Naive thymus-derived CD4-positive, alpha-beta T cell (primary cell): ENCODE results near the gene SLC6A6. TPM values are rescaled to one million over a fixed set of nuclear protein-coding genes. Genes with fewer than 3 reads are reported as not detected.

Experiments
- ATAC-seq: fragments of 150-1000 bp; cut with Tn5 transposase; 2 replicates; pipeline ENCODE4 v1.10.0; 2021; ENCODE audit warnings: mild to moderate bottlenecking, moderate library complexity
- CTCF ChIA-PET: fragments of 350-600 bp; sonication (Branson Sonifier 250); formaldehyde crosslinking; loops from one replicate; lab custom pipeline; 2021; ENCODE audit warnings: antibody characterized with exemption; lab: Charles Lee
- POLR2A ChIA-PET: fragments of 350-600 bp; sonication (Branson Sonifier 250); formaldehyde crosslinking; loops from one replicate; lab custom pipeline; 2021; ENCODE audit warnings: antibody characterized with exemption, inconsistent platforms; lab: Charles Lee
- DNase-seq, 9 donors: peaks; one replicate each; pipeline versions ENCODE4 v3.0.0 to v3.0.0-alpha.2; 2020 to 2022; ENCODE audit warnings: mixed read lengths in 1 of 9
- H3K27ac ChIP-seq: one replicate; pipeline ENCODE4 v1.7.0; 2013; ENCODE audit warnings: mild to moderate bottlenecking, low read depth, low read length, moderate library complexity
- H3K27me3 ChIP-seq, 2 donors: one replicate each; pipeline ENCODE4 v1.7.0; 2013; ENCODE audit warnings: low read length in 2 of 2, mild to moderate bottlenecking in 2 of 2, moderate library complexity in 2 of 2; ENCODE audit not compliant: control insufficient read depth in 2 of 2, insufficient read depth in 2 of 2
- H3K36me3 ChIP-seq, 3 experiments: 1 replicate in 2 of 3; 2 replicates in 1 of 3; pipeline ENCODE4 v1.7.0; 2013; ENCODE audit warnings: low read length in 3 of 3, mild to moderate bottlenecking in 3 of 3, moderate library complexity in 1 of 3; ENCODE audit not compliant: insufficient read depth in 3 of 3, control insufficient read depth in 2 of 3
- H3K4me1 ChIP-seq, 2 donors: one replicate each; pipeline ENCODE4 v1.7.0; 2013; ENCODE audit warnings: low read length in 2 of 2, mild to moderate bottlenecking in 2 of 2, moderate library complexity in 1 of 2; ENCODE audit not compliant: control insufficient read depth in 2 of 2, insufficient read depth in 2 of 2
- H3K4me3 ChIP-seq: 2 replicates; pipeline ENCODE4 v1.7.0; 2013; ENCODE audit warnings: mild to moderate bottlenecking, low read length
- H3K9me3 ChIP-seq, 3 experiments: 1 replicate in 2 of 3; 2 replicates in 1 of 3; pipeline ENCODE4 v1.7.0; 2013; ENCODE audit warnings: low read length in 3 of 3; ENCODE audit not compliant: control insufficient read depth in 2 of 3
- H3K27ac Mint-ChIP-seq, 9 donors: one replicate each; pipeline ENCODE4 v1.8.0; 2020 to 2022; ENCODE audit warnings: mixed read lengths in 9 of 9, mild to moderate bottlenecking in 8 of 9, moderate library complexity in 5 of 9, inconsistent platforms in 2 of 9
- H3K27me3 Mint-ChIP-seq, 5 donors: one replicate each; pipeline ENCODE4 v1.8.0; 2021 to 2022; ENCODE audit warnings: mixed read lengths in 5 of 5, mild to moderate bottlenecking in 1 of 5
- H3K36me3 Mint-ChIP-seq, 5 donors: one replicate each; pipeline ENCODE4 v1.8.0; 2020 to 2022; ENCODE audit warnings: mixed read lengths in 5 of 5, mild to moderate bottlenecking in 3 of 5, inconsistent platforms in 1 of 5
- H3K4me1 Mint-ChIP-seq, 7 donors: one replicate each; pipeline ENCODE4 v1.8.0; 2020 to 2022; ENCODE audit warnings: mixed read lengths in 7 of 7, mild to moderate bottlenecking in 3 of 7, inconsistent platforms in 1 of 7
- H3K4me3 Mint-ChIP-seq, 10 donors: one replicate each; pipeline ENCODE4 v1.8.0; 2020 to 2022; ENCODE audit warnings: mild to moderate bottlenecking in 10 of 10, mixed read lengths in 10 of 10, moderate library complexity in 6 of 10, inconsistent platforms in 2 of 10
- H3K9me3 Mint-ChIP-seq, 11 donors: one replicate each; pipeline ENCODE4 v1.8.0; 2020 to 2022; ENCODE audit warnings: mixed read lengths in 11 of 11, mild to moderate bottlenecking in 4 of 11, inconsistent platforms in 1 of 11, moderate library complexity in 1 of 11
- intact Hi-C, 2 donors: fragments of 100-400 bp; cut with micrococcal nuclease; formaldehyde crosslinking; loops; one replicate each; pipeline ENCODE4 v1.15.1; 2023
- polyA plus RNA-seq, 2 donors: library from polyadenylated mRNA; unstranded; fragments of 300-500 nt; fragmentation: Illumina TruSeq; gene quantifications; one replicate each; pipeline ENCODE4 v1.2.3, GENCODE V29; 2021
- total RNA-seq, 6 experiments: library from RNA in 5 of 6; stranded (reverse) in 5 of 6; gene quantifications; 1 replicate in 5 of 6; 2 replicates in 1 of 6; pipeline ENCODE4 v1.2.3 and lab custom pipeline; 2021 to 2026

Gene SLC6A6
- total and polyA plus RNA-seq, 7 experiments from 2014 or later: 3.0 to 87.5 (median 35.2) TPM

GRCh38 chr3:14450922-14451606 is 48.7 kb downstream of the SLC6A6 start:
- Mint-ChIP-seq H3K9me3 (peaks cover 0 to 4% (median 0%) of the 10 kb centered on the region in 11 donors), H3K4me3 (no peak overlapping the region), H3K36me3 (peaks cover 18 to 42% (median 32%) of the 10 kb centered on the region in 5 donors), H3K27me3 (no peaks in the 10 kb centered on the region), H3K27ac (peak overlapping the region in 1 of 9 donors; percentile 57), H3K4me1 (peaks cover 0 to 6% (median 0%) of the 10 kb centered on the region in 7 donors)
- ATAC-seq (no peak), DNase-seq (no peak)
- H3K4me1 ChIP-seq: no peaks in the 10 kb centered on the region
- ChIA-PET CTCF (interaction anchor here (0.9 to 1.3 kb wide), 2 partner anchors 16 to 49 kb away, joined by 3 read pairs; partner anchors contain the start of gene SLC6A6), POLR2A (no interaction called here)
- no peaks in the 10 kb centered on the region for H3K9me3 ChIP-seq
- intact Hi-C loops: no loop called here
- H3K27me3 ChIP-seq: no peaks in the 10 kb centered on the region
- no peak overlapping the region for H3K27ac ChIP-seq
- peaks cover 0 to 72% (median 16%) of the 10 kb centered on the region in 3 experiments for H3K36me3 ChIP-seq
- H3K4me3 ChIP-seq: no peak overlapping the region

GRCh38 chr3:14451844-14452739 is 49.7 kb downstream of the SLC6A6 start:
- Histone ChIP-seq H3K36me3 (peaks cover 0 to 68% (median 11%) of the 10 kb centered on the region in 3 experiments), H3K4me3 (no peak overlapping the region), H3K27ac (no peak overlapping the region), H3K4me1 (no peaks in the 10 kb centered on the region), H3K27me3 (no peaks in the 10 kb centered on the region), H3K9me3 (no peaks in the 10 kb centered on the region)
- Mint-ChIP-seq H3K4me3 (no peak overlapping the region), H3K27me3 (no peaks in the 10 kb centered on the region), H3K9me3 (peaks cover 0 to under 1% (median 0%) of the 10 kb centered on the region in 11 donors), H3K36me3 (peaks cover 11 to 32% (median 24%) of the 10 kb centered on the region in 5 donors), H3K4me1 (peaks cover 0 to 6% (median 0%) of the 10 kb centered on the region in 7 donors), H3K27ac (no peak overlapping the region)
- ATAC-seq (no peak), DNase-seq (no peak)
- POLR2A ChIA-PET: no interaction called here
- intact Hi-C loops: no loop called here
- CTCF ChIA-PET: interaction anchor here (0.9 to 1.3 kb wide), 2 partner anchors 15 to 50 kb away, joined by 3 read pairs; partner anchors contain the start of gene SLC6A6

- CTCF ChIA-PET: interaction anchor here (1.3 kb wide), 1 partner anchor 51 kb away, joined by 3 read pairs; the partner anchor contains the start of gene SLC6A6
- H3K4me1 ChIP-seq: no peaks in the 10 kb centered on the region
- ATAC-seq (no peak), DNase-seq (no peak)
- H3K36me3 ChIP-seq: peaks cover 0 to 68% (median 6%) of the 10 kb centered on the region in 3 experiments
- H3K27me3 ChIP-seq: no peaks in the 10 kb centered on the region
- intact Hi-C loops: no loop called here
- H3K4me3 ChIP-seq: no peak overlapping the region
- no peaks in the 10 kb centered on the region for H3K9me3 ChIP-seq
- Mint-ChIP-seq H3K4me3 (no peak overlapping the region), H3K27me3 (no peaks in the 10 kb centered on the region), H3K36me3 (peaks cover 7 to 25% (median 15%) of the 10 kb centered on the region in 5 donors), H3K27ac (peak overlapping the region in 5 of 9 donors; percentile 6 to 55 (median 9)), H3K9me3 (no peaks in the 10 kb centered on the region), H3K4me1 (peaks cover 0 to 6% (median 0%) of the 10 kb centered on the region in 7 donors)
- POLR2A ChIA-PET: no interaction called here
- no peak overlapping the region for H3K27ac ChIP-seq
Measured at GRCh38 chr3:14452740-14453710, 50.6 kb downstream of the SLC6A6 start.

- CTCF ChIA-PET: interaction anchor here (1.1 kb wide), 1 partner anchor 53 kb away, joined by 3 read pairs; no protein-coding TSS in a partner anchor
- DNase-seq (no peak), ATAC-seq (no peak)
- Histone ChIP-seq H3K9me3 (no peaks in the 10 kb centered on the region), H3K27me3 (no peaks in the 10 kb centered on the region), H3K4me1 (no peaks in the 10 kb centered on the region), H3K27ac (no peak overlapping the region), H3K36me3 (peaks cover 0 to 63% (median 0%) of the 10 kb centered on the region in 3 experiments), H3K4me3 (no peak overlapping the region)
- Mint-ChIP-seq H3K27me3 (no peaks in the 10 kb centered on the region), H3K4me1 (peaks cover 0 to 6% (median 0%) of the 10 kb centered on the region in 7 donors), H3K36me3 (peaks cover 3 to 20% (median 9%) of the 10 kb centered on the region in 5 donors), H3K9me3 (no peaks in the 10 kb centered on the region), H3K27ac (peak overlapping the region in 4 of 9 donors; percentile 6 to 29 (median 18)), H3K4me3 (no peak overlapping the region)
- intact Hi-C loops: no loop called here
- POLR2A ChIA-PET: no interaction called here
Measured at GRCh38 chr3:14453876-14454638, 51.7 kb downstream of the SLC6A6 start.

- CTCF ChIA-PET: interaction anchor here (1.1 kb wide), 1 partner anchor 54 kb away, joined by 3 read pairs; no protein-coding TSS in a partner anchor
- Mint-ChIP-seq H3K27ac (peak overlapping the region in 3 of 9 donors; percentile 13 to 59 (median 57)), H3K4me3 (no peak overlapping the region), H3K27me3 (no peaks in the 10 kb centered on the region), H3K9me3 (no peaks in the 10 kb centered on the region), H3K4me1 (peaks cover 0 to 6% (median 0%) of the 10 kb centered on the region in 7 donors), H3K36me3 (peaks cover 3 to 16% (median 7%) of the 10 kb centered on the region in 5 donors)
- Histone ChIP-seq H3K36me3 (peaks cover 0 to 65% (median 0%) of the 10 kb centered on the region in 3 experiments), H3K27ac (no peak overlapping the region), H3K9me3 (no peaks in the 10 kb centered on the region), H3K27me3 (no peaks in the 10 kb centered on the region), H3K4me1 (no peaks in the 10 kb centered on the region), H3K4me3 (no peak overlapping the region)
- DNase-seq (no peak), ATAC-seq (no peak)
- POLR2A ChIA-PET: no interaction called here
- intact Hi-C loops: no loop called here
Measured at GRCh38 chr3:14454639-14455310, 52.4 kb downstream of the SLC6A6 start.
